ENCODE results near the gene PARD3.

The PARD3 gene

GRCh38 chr10:34097682-34098081, 717.4 kb downstream of the PARD3 start:
- Histone ChIP-seq H3K27ac (ENCODE audit: low read depth, low read length, severe bottlenecking) (no peak overlapping the region), H3K4me3 (ENCODE audit: extremely low read depth, insufficient read depth, low read length, poor library complexity, severe bottlenecking) (no peak overlapping the region), H3K36me3 (ENCODE audit: control insufficient read depth, insufficient read depth, low read length) (no peaks in the 10 kb centered on the region), H3K4me1 (ENCODE audit: control insufficient read depth, insufficient read depth, low read length, poor library complexity, severe bottlenecking) (no peaks in the 10 kb centered on the region), H3K9me3 (ENCODE audit: control insufficient read depth, low read length) (peaks cover 7% of the 10 kb centered on the region)

- H3K9me3 ChIP-seq (ENCODE audit: control insufficient read depth, low read length): peaks cover 7% of the 10 kb centered on the region
- no peaks in the 10 kb centered on the region for H3K36me3 ChIP-seq (ENCODE audit: control insufficient read depth, insufficient read depth, low read length)
- no peaks in the 10 kb centered on the region for H3K4me1 ChIP-seq (ENCODE audit: control insufficient read depth, insufficient read depth, low read length, poor library complexity, severe bottlenecking)
- no peak overlapping the region for H3K27ac ChIP-seq (ENCODE audit: low read depth, low read length, severe bottlenecking)
- no peak overlapping the region for H3K4me3 ChIP-seq (ENCODE audit: extremely low read depth, insufficient read depth, low read length, poor library complexity, severe bottlenecking)
Measured at GRCh38 chr10:34094961-34095360, 720.1 kb downstream of the PARD3 start.

GRCh38 chr10:34094146-34094696, 720.9 kb downstream of the PARD3 start:
- Histone ChIP-seq H3K4me3 (ENCODE audit: extremely low read depth, insufficient read depth, low read length, poor library complexity, severe bottlenecking) (no peak overlapping the region), H3K9me3 (ENCODE audit: control insufficient read depth, low read length) (peaks cover 2% of the 10 kb centered on the region), H3K36me3 (ENCODE audit: control insufficient read depth, insufficient read depth, low read length) (no peaks in the 10 kb centered on the region), H3K27ac (ENCODE audit: low read depth, low read length, severe bottlenecking) (no peak overlapping the region), H3K4me1 (ENCODE audit: control insufficient read depth, insufficient read depth, low read length, poor library complexity, severe bottlenecking) (no peaks in the 10 kb centered on the region)
- WGBS, 2 experiments (ENCODE audit: insufficient coverage in 2 of 2): 93 to 96% methylated on average over 7 of the region's 7 CpGs

DNA sequence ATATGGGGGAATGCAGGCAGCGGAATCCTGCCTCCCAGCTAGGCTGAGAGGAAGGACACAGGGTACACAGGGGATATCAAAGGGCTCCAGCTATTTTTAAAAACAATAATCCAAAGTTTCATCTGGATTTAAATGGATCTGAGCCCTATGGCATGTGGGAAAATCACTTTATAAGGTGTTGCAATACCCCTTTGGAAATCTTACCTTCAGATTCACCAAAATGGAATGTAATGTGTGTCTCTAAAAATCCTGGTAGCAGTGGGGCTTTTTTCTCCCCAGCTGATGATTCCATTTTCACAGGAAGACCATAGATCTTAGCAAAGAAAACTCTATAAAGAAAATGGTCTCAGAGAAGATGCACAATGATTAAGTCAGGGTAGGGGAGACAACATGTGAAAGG, 722.2 kb downstream of the PARD3 start:
- Histone ChIP-seq H3K9me3 (ENCODE audit: control insufficient read depth, low read length) (no peaks in the 10 kb centered on the region), H3K27ac (ENCODE audit: low read depth, low read length, severe bottlenecking) (no peak overlapping the region)
- 100% methylated on average over 1 of the region's 1 CpG; no CpG with 5 or more reads in 1 of the 2 experiments for WGBS, 2 experiments (ENCODE audit: insufficient coverage in 2 of 2)

GRCh38 chr10:34091635-34092195, 723.4 kb downstream of the PARD3 start:
- Histone ChIP-seq H3K27ac (ENCODE audit: low read depth, low read length, severe bottlenecking) (no peak overlapping the region), H3K36me3 (ENCODE audit: control insufficient read depth, insufficient read depth, low read length) (no peaks in the 10 kb centered on the region), H3K4me3 (ENCODE audit: extremely low read depth, insufficient read depth, low read length, poor library complexity, severe bottlenecking) (no peak overlapping the region), H3K9me3 (ENCODE audit: control insufficient read depth, low read length) (no peaks in the 10 kb centered on the region), H3K4me1 (ENCODE audit: control insufficient read depth, insufficient read depth, low read length, poor library complexity, severe bottlenecking) (no peaks in the 10 kb centered on the region)
- WGBS, 2 experiments (ENCODE audit: insufficient coverage in 2 of 2): 85 to 98% methylated on average over 4 to 6 of the region's 6 CpGs

More for the DNA sequence above, 722.2 kb downstream of the PARD3 start:
- Histone ChIP-seq H3K36me3 (ENCODE audit: control insufficient read depth, insufficient read depth, low read length) (no peaks in the 10 kb centered on the region), H3K4me3 (ENCODE audit: extremely low read depth, insufficient read depth, low read length, poor library complexity, severe bottlenecking) (no peak overlapping the region), H3K4me1 (ENCODE audit: control insufficient read depth, insufficient read depth, low read length, poor library complexity, severe bottlenecking) (no peaks in the 10 kb centered on the region)

- 82 to 92% methylated on average over 5 of the region's 6 CpGs for WGBS, 2 experiments (ENCODE audit: insufficient coverage in 2 of 2)
- H3K27ac ChIP-seq (ENCODE audit: low read depth, low read length, severe bottlenecking): no peak overlapping the region
- no peaks in the 10 kb centered on the region for H3K9me3 ChIP-seq (ENCODE audit: control insufficient read depth, low read length)
- H3K4me3 ChIP-seq (ENCODE audit: extremely low read depth, insufficient read depth, low read length, poor library complexity, severe bottlenecking): no peak overlapping the region
- no peaks in the 10 kb centered on the region for H3K36me3 ChIP-seq (ENCODE audit: control insufficient read depth, insufficient read depth, low read length)
- H3K4me1 ChIP-seq (ENCODE audit: control insufficient read depth, insufficient read depth, low read length, poor library complexity, severe bottlenecking): no peaks in the 10 kb centered on the region
Measured at GRCh38 chr10:34089253-34089652, 725.8 kb downstream of the PARD3 start.

GRCh38 chr10:34088208-34088794, 726.8 kb downstream of the PARD3 start:
- no peak overlapping the region for H3K4me3 ChIP-seq (ENCODE audit: extremely low read depth, insufficient read depth, low read length, poor library complexity, severe bottlenecking)
- H3K9me3 ChIP-seq (ENCODE audit: control insufficient read depth, low read length): no peaks in the 10 kb centered on the region
- H3K27ac ChIP-seq (ENCODE audit: low read depth, low read length, severe bottlenecking): no peak overlapping the region
- H3K4me1 ChIP-seq (ENCODE audit: control insufficient read depth, insufficient read depth, low read length, poor library complexity, severe bottlenecking): no peaks in the 10 kb centered on the region
- WGBS, 2 experiments (ENCODE audit: insufficient coverage in 2 of 2): 91 to 95% methylated on average over 4 to 7 of the region's 9 CpGs
- no peaks in the 10 kb centered on the region for H3K36me3 ChIP-seq (ENCODE audit: control insufficient read depth, insufficient read depth, low read length)

- H3K4me3 ChIP-seq (ENCODE audit: extremely low read depth, insufficient read depth, low read length, poor library complexity, severe bottlenecking): no peak overlapping the region
- 92 to 100% methylated on average over 2 to 3 of the region's 3 CpGs for WGBS, 2 experiments (ENCODE audit: insufficient coverage in 2 of 2)
Measured at GRCh38 chr10:34087095-34087418, 728.0 kb downstream of the PARD3 start.

GRCh38 chr10:34083567-34083966, 731.5 kb downstream of the PARD3 start:
- no peaks in the 10 kb centered on the region for H3K36me3 ChIP-seq (ENCODE audit: control insufficient read depth, insufficient read depth, low read length)
- H3K27ac ChIP-seq (ENCODE audit: low read depth, low read length, severe bottlenecking): no peak overlapping the region
- H3K4me3 ChIP-seq (ENCODE audit: extremely low read depth, insufficient read depth, low read length, poor library complexity, severe bottlenecking): no peak overlapping the region
- no peaks in the 10 kb centered on the region for H3K9me3 ChIP-seq (ENCODE audit: control insufficient read depth, low read length)
- WGBS, 2 experiments (ENCODE audit: insufficient coverage in 2 of 2): 89 to 100% methylated on average over 1 to 2 of the region's 2 CpGs
- H3K4me1 ChIP-seq (ENCODE audit: control insufficient read depth, insufficient read depth, low read length, poor library complexity, severe bottlenecking): no peaks in the 10 kb centered on the region

More at GRCh38 chr10:34087095-34087418, 728.0 kb downstream of the PARD3 start:
- no peak overlapping the region for H3K27ac ChIP-seq (ENCODE audit: low read depth, low read length, severe bottlenecking)
- H3K36me3 ChIP-seq (ENCODE audit: control insufficient read depth, insufficient read depth, low read length): no peaks in the 10 kb centered on the region
- no peaks in the 10 kb centered on the region for H3K9me3 ChIP-seq (ENCODE audit: control insufficient read depth, low read length)
- H3K4me1 ChIP-seq (ENCODE audit: control insufficient read depth, insufficient read depth, low read length, poor library complexity, severe bottlenecking): no peaks in the 10 kb centered on the region

- no peaks in the 10 kb centered on the region for H3K9me3 ChIP-seq (ENCODE audit: control insufficient read depth, low read length)
- 89 to 96% methylated on average over 10 to 11 of the region's 11 CpGs for WGBS, 2 experiments (ENCODE audit: insufficient coverage in 2 of 2)
- H3K36me3 ChIP-seq (ENCODE audit: control insufficient read depth, insufficient read depth, low read length): no peaks in the 10 kb centered on the region
Measured at GRCh38 chr10:34081948-34082347, 733.1 kb downstream of the PARD3 start.

GRCh38 chr10:34081347-34081743, 733.8 kb downstream of the PARD3 start:
- H3K9me3 ChIP-seq (ENCODE audit: control insufficient read depth, low read length): no peaks in the 10 kb centered on the region
- no peaks in the 10 kb centered on the region for H3K36me3 ChIP-seq (ENCODE audit: control insufficient read depth, insufficient read depth, low read length)
- no peak overlapping the region for H3K27ac ChIP-seq (ENCODE audit: low read depth, low read length, severe bottlenecking)
- 96 to 100% methylated on average over 2 to 4 of the region's 6 CpGs for WGBS, 2 experiments (ENCODE audit: insufficient coverage in 2 of 2)
- H3K4me1 ChIP-seq (ENCODE audit: control insufficient read depth, insufficient read depth, low read length, poor library complexity, severe bottlenecking): no peaks in the 10 kb centered on the region
- no peak overlapping the region for H3K4me3 ChIP-seq (ENCODE audit: extremely low read depth, insufficient read depth, low read length, poor library complexity, severe bottlenecking)

More at GRCh38 chr10:34081948-34082347, 733.1 kb downstream of the PARD3 start:
- no peak overlapping the region for H3K27ac ChIP-seq (ENCODE audit: low read depth, low read length, severe bottlenecking)
- H3K4me3 ChIP-seq (ENCODE audit: extremely low read depth, insufficient read depth, low read length, poor library complexity, severe bottlenecking): no peak overlapping the region
- H3K4me1 ChIP-seq (ENCODE audit: control insufficient read depth, insufficient read depth, low read length, poor library complexity, severe bottlenecking): no peaks in the 10 kb centered on the region
